CD14-positive monocyte (primary cell): ENCODE measurements around the gene ADAMTSL2. TPM values are rescaled to one million over a fixed set of nuclear protein-coding genes. Genes with fewer than 3 reads are reported as not detected.

Source experiments
- DNase-seq, 3 donors: peaks; one replicate each; pipeline ENCODE4 v3.0.0-alpha.2; 2011 to 2022
- H2AFZ ChIP-seq: 2 replicates; pipeline ENCODE4 v1.6.0; 2012; ENCODE audit warnings: mild to moderate bottlenecking, low read depth, low read length, inconsistent platforms; ENCODE audit not compliant: insufficient read depth, poor library complexity, severe bottlenecking
- H3K27ac ChIP-seq, 2 donors: 1 replicate in 1 of 2; 2 replicates in 1 of 2; pipeline ENCODE4 v1.5.1; 2012 to 2013; ENCODE audit warnings: low read length in 2 of 2, control low read depth in 1 of 2, inconsistent platforms in 1 of 2, low read depth in 1 of 2, mild to moderate bottlenecking in 1 of 2
- H3K27me3 ChIP-seq, 2 donors: one replicate each; pipeline versions ENCODE4 v1.6.0 to v1.6.1; 2011 to 2013; ENCODE audit warnings: low read length in 2 of 2; ENCODE audit not compliant: control insufficient read depth in 2 of 2, insufficient read depth in 2 of 2
- H3K36me3 ChIP-seq, 2 donors: replicated peaks in 1 of 2; 1 replicate in 1 of 2; 2 replicates in 1 of 2; pipeline versions ENCODE4 v1.5.1 to v1.6.1; 2012 to 2013; ENCODE audit warnings: low read length in 2 of 2, control low read depth in 1 of 2, inconsistent platforms in 1 of 2, mild to moderate bottlenecking in 1 of 2; ENCODE audit not compliant: insufficient read depth in 2 of 2, control insufficient read depth in 1 of 2
- H3K4me1 ChIP-seq, 2 donors: 1 replicate in 1 of 2; 2 replicates in 1 of 2; pipeline versions ENCODE4 v1.5.1 to v1.6.1; 2012 to 2013; ENCODE audit warnings: low read length in 2 of 2, control low read depth in 1 of 2, inconsistent platforms in 1 of 2, mild to moderate bottlenecking in 1 of 2, moderate library complexity in 1 of 2; ENCODE audit not compliant: insufficient read depth in 2 of 2, control insufficient read depth in 1 of 2
- H3K4me2 ChIP-seq: replicated peaks from 2 replicates; pipeline ENCODE3; 2012; ENCODE audit warnings: low read length, moderate library complexity, mild to moderate bottlenecking; ENCODE audit not compliant: poor library complexity, severe bottlenecking; ENCODE audit errors: extremely low read depth
- H3K4me3 ChIP-seq, 3 experiments: fragments of 200-600 bp in 1 of 3; sonication (generic) in 1 of 3; replicated peaks in 1 of 3; 1 replicate in 2 of 3; 2 replicates in 1 of 3; pipeline ENCODE4 v1.5.1; 2011 to 2013; ENCODE audit warnings: low read length in 3 of 3, mild to moderate bottlenecking in 3 of 3, control low read depth in 2 of 3, low read depth in 2 of 3, inconsistent platforms in 1 of 3, moderate library complexity in 1 of 3
- H3K79me2 ChIP-seq: 2 replicates; pipeline ENCODE4 v1.6.0; 2012; ENCODE audit warnings: mild to moderate bottlenecking, control low read depth, inconsistent platforms, low read length, moderate library complexity; ENCODE audit not compliant: insufficient read depth
- H3K9ac ChIP-seq: 2 replicates; pipeline ENCODE4 v1.6.0; 2017; ENCODE audit warnings: low read length, mild to moderate bottlenecking; ENCODE audit not compliant: insufficient read depth, poor library complexity, severe bottlenecking
- H3K9me3 ChIP-seq, 2 donors: replicated peaks in 1 of 2; 1 replicate in 1 of 2; 2 replicates in 1 of 2; pipeline versions ENCODE4 v1.5.1 to v1.6.1; 2012 to 2013; ENCODE audit warnings: low read length in 2 of 2, control low read depth in 1 of 2; ENCODE audit not compliant: control insufficient read depth in 1 of 2, insufficient read depth in 1 of 2
- H4K20me1 ChIP-seq: 2 replicates; pipeline ENCODE4 v1.6.0; 2012; ENCODE audit warnings: mild to moderate bottlenecking, low read length, control low read depth, moderate library complexity; ENCODE audit not compliant: insufficient read depth
- H3K27ac Mint-ChIP-seq, 7 donors: one replicate each; pipeline ENCODE4 v1.8.0; 2020; ENCODE audit warnings: mild to moderate bottlenecking in 7 of 7, mixed read lengths in 7 of 7, moderate library complexity in 6 of 7, inconsistent platforms in 2 of 7
- H3K27me3 Mint-ChIP-seq, 3 donors: one replicate each; pipeline ENCODE4 v1.8.0; 2021 to 2022; ENCODE audit warnings: low read depth in 3 of 3, mild to moderate bottlenecking in 3 of 3, mixed read lengths in 3 of 3, moderate library complexity in 3 of 3, inconsistent platforms in 1 of 3
- H3K36me3 Mint-ChIP-seq, 2 donors: one replicate each; pipeline ENCODE4 v1.8.0; 2020; ENCODE audit warnings: mixed read lengths in 2 of 2, inconsistent platforms in 1 of 2, mild to moderate bottlenecking in 1 of 2
- H3K4me1 Mint-ChIP-seq: one replicate; pipeline ENCODE4 v1.8.0; 2020; ENCODE audit warnings: mild to moderate bottlenecking, mixed read lengths
- H3K4me3 Mint-ChIP-seq, 2 donors: one replicate each; pipeline ENCODE4 v1.8.0; 2020; ENCODE audit warnings: mild to moderate bottlenecking in 2 of 2, mixed read lengths in 2 of 2, moderate library complexity in 1 of 2
- H3K9me3 Mint-ChIP-seq, 7 donors: one replicate each; pipeline ENCODE4 v1.8.0; 2020 to 2022; ENCODE audit warnings: mixed read lengths in 7 of 7, mild to moderate bottlenecking in 6 of 7, moderate library complexity in 6 of 7, inconsistent platforms in 2 of 7
- CTCF ChIP-seq: fragments of 200-600 bp; IDR thresholded peaks from one replicate; pipeline ENCODE4 v1.8.0; 2022; ENCODE audit warnings: antibody characterized with exemption, mild to moderate bottlenecking
- WGBS: methylation state at CpG from one replicate; pipeline ENCODE4 v1.1.5; 2013; ENCODE audit warnings: missing lambda C conversion rate; ENCODE audit not compliant: insufficient coverage; 5-methylcytosine and 5-hydroxymethylcytosine counted together
- intact Hi-C, 2 donors: fragments of 100-400 bp; cut with micrococcal nuclease; formaldehyde crosslinking; loops; one replicate each; pipeline versions ENCODE4 v1.15.0 to v1.15.1; 2023
- polyA plus RNA-seq, 3 donors: library from polyadenylated mRNA; depleted of rRNA in 1 of 3; unstranded in 2 of 3; stranded (reverse) in 1 of 3; fragments of 300-500 nt in 2 of 3; fragments of >200 nt in 1 of 3; fragmentation: Illumina TruSeq in 2 of 3; gene quantifications; 1 replicate in 2 of 3; 2 replicates in 1 of 3; pipeline ENCODE4 v1.2.3, GENCODE V29; 2012 to 2021

Gene ADAMTSL2
- polyA plus RNA-seq, 3 donors: 0.08 TPM; not detected in 2

- Histone ChIP-seq H3K4me2 (no peak overlapping the region), H3K36me3 (no peaks in the 10 kb centered on the region), H3K79me2 (no peaks in the 10 kb centered on the region), H3K4me1 (no peaks in the 10 kb centered on the region), H3K27me3 (no peaks in the 10 kb centered on the region), H2AFZ (no peak overlapping the region), H3K9me3 (no peaks in the 10 kb centered on the region), H3K27ac (no peak overlapping the region), H4K20me1 (no peaks in the 10 kb centered on the region), H3K9ac (no peak overlapping the region), H3K4me3 (no peak overlapping the region)
- Mint-ChIP-seq H3K4me1 (no peaks in the 10 kb centered on the region), H3K36me3 (no peaks in the 10 kb centered on the region), H3K9me3 (no peaks in the 10 kb centered on the region), H3K27me3 (peaks cover 0 to 1% (median 0%) of the 10 kb centered on the region in 3 donors), H3K4me3 (no peak overlapping the region), H3K27ac (no peak overlapping the region)
- no peak for DNase-seq
- intact Hi-C loops: no loop called here
- TF ChIP-seq CTCF: no peak
- 85% methylated on average over 7 of the region's 8 CpGs for WGBS
Observed at GRCh38 chr9:133517711-133518110, 16.8 kb upstream of the ADAMTSL2 start.

DNA sequence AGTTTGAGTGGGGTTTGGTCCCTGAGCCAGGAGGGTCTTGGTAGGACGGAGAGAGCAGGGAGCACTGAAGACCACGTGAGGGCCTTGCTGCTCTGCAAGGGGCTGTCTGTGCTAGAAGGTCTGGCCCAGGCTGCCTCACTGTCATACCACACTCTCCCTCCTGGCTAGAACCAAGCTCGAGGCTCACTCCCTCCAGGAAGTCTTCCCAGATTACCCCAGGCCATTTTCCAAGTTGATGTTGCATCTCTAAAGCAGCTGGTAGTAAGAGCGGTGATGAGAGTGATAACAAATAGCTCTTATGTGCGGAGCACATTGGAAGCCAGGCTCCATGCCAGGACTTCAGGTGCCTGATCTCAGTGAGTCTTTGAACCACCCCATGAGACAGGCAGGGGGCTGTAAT lies 16.3 kb upstream of the ADAMTSL2 start:
- intact Hi-C loops: no loop called here
- Histone ChIP-seq H3K4me1 (no peaks in the 10 kb centered on the region), H3K36me3 (no peaks in the 10 kb centered on the region), H4K20me1 (no peaks in the 10 kb centered on the region), H3K27me3 (no peaks in the 10 kb centered on the region), H3K4me3 (no peak overlapping the region), H3K4me2 (no peak overlapping the region), H3K9me3 (no peaks in the 10 kb centered on the region), H3K9ac (no peak overlapping the region), H2AFZ (no peak overlapping the region), H3K79me2 (no peaks in the 10 kb centered on the region), H3K27ac (no peak overlapping the region)
- Mint-ChIP-seq H3K9me3 (no peaks in the 10 kb centered on the region), H3K36me3 (no peaks in the 10 kb centered on the region), H3K4me3 (no peak overlapping the region), H3K27ac (no peak overlapping the region), H3K27me3 (peaks cover 0 to 1% (median 0%) of the 10 kb centered on the region in 3 donors), H3K4me1 (no peaks in the 10 kb centered on the region)
- no peak for DNase-seq
- 100% methylated on average over 2 of the region's 5 CpGs for WGBS
- TF ChIP-seq CTCF: no peak
